ENCODE data around the gene AK1. TPM values are rescaled to one million over a fixed set of nuclear protein-coding genes. Genes with fewer than 3 reads are reported as not detected.

Gene AK1
- total RNA-seq, 4 donors from 2014 or later: 14.2 to 35.6 (median 19.1) TPM

DNA sequence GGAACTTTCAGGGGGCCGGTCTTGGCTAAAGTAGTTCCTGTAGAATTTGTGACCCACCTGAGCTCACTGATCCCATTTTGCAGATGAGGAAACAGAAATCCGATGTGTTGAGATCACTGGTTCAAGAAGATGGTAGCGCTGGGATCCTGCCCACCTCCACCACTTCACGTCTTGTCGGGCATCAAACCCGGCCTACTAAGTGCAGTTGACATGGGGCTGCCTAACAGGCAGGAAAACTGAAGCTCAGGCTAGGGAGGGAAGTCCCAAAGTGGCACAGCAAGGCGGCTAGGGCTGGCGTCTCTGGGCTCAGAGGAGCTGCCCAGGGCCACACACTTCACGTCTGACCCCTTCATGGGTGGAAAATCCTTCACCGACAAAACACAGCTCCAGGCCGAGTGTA lies 22.5 kb downstream of the AK1 start:
- TF ChIP-seq, protein P1, sequence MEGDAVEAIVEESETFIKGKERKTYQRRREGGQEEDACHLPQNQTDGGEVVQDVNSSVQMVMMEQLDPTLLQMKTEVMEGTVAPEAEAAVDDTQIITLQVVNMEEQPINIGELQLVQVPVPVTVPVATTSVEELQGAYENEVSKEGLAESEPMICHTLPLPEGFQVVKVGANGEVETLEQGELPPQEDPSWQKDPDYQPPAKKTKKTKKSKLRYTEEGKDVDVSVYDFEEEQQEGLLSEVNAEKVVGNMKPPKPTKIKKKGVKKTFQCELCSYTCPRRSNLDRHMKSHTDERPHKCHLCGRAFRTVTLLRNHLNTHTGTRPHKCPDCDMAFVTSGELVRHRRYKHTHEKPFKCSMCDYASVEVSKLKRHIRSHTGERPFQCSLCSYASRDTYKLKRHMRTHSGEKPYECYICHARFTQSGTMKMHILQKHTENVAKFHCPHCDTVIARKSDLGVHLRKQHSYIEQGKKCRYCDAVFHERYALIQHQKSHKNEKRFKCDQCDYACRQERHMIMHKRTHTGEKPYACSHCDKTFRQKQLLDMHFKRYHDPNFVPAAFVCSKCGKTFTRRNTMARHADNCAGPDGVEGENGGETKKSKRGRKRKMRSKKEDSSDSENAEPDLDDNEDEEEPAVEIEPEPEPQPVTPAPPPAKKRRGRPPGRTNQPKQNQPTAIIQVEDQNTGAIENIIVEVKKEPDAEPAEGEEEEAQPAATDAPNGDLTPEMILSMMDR (IDR thresholded peaks at IDR 0.05; ENCODE audit: low read depth): no peak

DNA sequence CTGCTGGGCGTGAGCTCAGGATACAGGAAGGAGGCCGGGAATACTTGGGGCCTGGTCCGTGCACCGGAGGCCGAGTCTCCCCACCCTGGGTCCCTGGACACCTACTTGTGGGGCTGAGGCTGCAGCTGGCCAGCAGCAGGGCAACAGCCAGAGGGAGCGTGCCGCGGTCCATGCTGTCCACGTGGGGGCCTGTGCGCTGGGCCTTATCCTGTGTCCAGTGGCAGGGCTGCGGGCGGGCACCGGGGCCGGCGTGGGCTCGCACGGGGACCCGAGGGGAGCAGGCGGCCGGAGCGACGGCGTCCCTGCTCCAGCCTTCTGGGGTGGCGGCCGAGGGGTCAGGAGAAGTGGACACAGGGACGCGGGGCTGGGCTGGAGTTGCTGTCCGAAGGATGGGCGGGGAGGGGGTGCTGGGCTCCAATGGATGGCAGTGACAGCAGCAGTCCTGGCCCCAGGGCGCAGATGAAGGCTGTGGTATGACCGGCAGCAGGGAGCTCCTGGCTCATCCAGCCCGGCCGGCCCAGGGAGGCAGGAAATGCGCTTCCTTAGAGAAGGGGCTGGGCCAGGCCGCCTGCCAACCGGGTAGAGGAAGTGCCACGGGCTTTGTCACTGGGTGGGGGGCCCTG lies 23.2 kb downstream of the AK1 start, which contains the start of gene ENG:
Gene ENG (minus strand): TSS at position 475 of the 623 bp plus-strand sequence. CDS start 303 bp downstream, at position 172.
- TF ChIP-seq, protein P1 (IDR thresholded peaks at IDR 0.05; ENCODE audit: low read depth): no peak

DNA sequence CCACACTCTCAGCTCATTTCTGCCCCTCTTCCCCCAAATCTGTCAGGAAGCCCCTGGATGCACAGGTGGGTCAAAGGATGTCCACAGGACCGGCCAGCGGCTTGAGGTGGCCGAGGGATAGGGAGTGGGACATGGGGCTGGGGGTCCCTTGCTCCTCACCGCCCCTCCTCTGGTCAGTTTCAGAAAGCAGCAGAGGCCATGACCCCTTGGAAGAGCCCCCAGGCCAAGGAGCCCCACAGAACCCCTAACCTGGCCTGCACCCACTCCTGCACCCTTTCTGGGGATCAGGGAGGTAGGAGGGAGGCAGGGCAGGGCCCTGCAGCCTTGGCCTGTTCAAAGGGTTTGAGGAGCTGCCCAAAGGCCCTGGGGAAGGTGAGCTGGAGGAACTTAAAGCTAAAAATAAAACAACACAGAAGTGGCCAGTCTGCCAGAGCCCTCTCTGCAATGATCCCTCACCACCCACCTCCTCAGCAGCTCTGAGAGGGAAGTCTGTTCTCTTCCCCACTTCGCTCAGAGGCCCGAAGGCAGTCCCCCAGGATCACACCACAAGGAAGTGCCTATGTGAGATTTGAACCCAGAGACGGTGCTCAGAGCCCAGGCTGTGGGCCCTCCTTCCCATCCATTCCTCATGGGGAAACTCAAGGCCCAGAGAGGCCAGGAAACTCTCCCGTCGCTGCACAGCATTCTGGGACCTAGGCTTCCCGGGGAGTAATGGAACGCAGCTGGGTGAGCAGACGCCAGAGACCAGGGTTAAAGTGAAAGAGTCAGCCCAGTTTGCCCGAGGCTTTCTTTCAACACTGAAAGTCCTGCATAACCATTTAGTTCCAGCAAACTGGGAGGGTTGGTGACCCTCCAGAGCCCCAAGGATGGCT lies 23.9 kb downstream of the AK1 start:
- TF ChIP-seq, protein P1 (IDR thresholded peaks at IDR 0.05; ENCODE audit: low read depth): no peak

DNA sequence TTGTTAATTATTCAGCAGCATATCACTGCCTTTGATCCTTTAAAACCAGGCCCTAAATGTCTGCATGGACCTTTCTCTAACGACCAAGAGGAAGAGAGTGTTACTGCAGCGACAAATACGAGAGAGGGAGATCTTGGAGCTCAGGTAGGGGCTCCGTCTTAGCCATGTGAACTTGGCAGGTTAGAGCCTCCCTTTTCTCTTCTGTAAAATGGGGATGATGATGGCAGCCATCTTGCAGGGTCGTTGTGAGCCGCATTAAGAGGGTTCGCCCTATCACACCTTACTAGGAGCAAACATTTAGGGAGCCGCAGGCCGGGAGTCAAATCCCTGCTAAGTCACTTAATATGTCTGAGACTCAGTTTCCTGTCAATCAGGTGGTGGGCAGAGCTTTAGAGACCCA lies 24.6 kb downstream of the AK1 start:
- TF ChIP-seq, protein P1 (IDR thresholded peaks at IDR 0.05; ENCODE audit: low read depth): no peak

DNA sequence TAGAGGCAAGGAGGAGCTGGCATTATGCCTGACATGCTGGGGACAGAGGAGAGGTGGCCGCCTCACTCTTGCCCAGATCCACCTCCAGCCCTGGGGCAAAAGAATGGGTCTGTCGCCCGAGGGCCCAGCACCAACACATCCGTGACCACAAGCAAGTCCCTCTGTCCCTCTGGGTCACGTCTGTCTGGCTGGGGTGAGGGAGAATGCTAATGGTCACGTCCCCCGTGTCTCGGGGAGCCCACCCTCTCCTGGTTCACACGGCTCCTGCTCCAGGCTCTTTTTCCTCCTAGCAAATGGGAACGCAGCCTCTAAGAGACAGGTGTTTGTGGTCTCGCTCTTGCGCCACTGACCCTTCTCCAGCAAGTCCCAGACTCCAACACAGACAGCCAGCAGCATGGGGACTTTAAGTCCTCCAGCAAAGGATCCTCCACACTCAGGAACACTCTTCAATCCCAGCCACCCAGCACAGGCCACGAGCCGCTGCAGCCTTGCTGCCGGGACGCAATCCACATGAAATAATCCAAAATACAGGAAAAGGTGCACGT lies 27.1 kb downstream of the AK1 start:
- TF ChIP-seq, protein P1 (IDR thresholded peaks at IDR 0.05; ENCODE audit: low read depth): no peak

DNA sequence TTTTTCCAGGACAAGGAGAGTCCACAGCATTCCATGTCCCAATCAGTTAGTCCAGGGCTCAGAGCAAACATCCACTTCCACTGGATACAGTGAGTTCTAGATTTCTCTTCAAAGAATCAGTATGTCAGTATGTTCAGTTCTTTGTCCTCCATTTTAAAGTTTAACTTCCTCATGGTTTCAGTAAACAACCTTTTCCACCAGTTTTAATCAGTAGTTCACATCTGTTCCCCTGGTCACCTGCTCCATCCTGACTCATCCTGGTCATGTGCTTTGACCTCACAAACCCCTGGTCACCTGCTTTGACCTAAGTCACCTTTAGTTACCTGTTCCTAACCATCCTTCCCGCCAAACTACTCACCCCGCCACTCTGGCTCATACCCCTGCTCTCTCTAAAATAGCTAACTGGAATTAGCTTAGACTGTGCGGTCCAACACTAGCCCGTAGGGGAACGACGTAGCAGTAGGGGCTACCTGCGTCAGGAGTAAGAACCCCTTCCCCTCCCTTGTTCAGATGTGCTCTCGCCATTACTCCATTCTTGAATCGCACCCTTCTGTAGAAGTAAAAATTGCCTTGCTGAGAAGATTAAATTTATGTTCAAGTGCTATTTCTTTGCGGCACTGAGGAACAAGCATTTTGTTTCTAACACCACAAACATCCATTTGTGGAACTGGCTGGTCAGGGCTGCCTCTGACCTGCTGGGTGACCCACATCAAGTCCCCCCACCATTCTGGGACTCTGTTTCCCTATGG lies 28.5 kb downstream of the AK1 start:
- TF ChIP-seq, protein P1 (IDR thresholded peaks at IDR 0.05; ENCODE audit: low read depth): no peak

All from subcutaneous adipose tissue (tissue), 4 donors.